K562 (cell line): Measurements from ENCODE around the gene PRDM16. TPM values are rescaled to one million over a fixed set of nuclear protein-coding genes. Genes with fewer than 3 reads are reported as not detected.
A peak's percentile ranks its signal among the peaks of the same experiment; 100 is the strongest.

ENCODE experiments used
- ATAC-seq: fragments of 200-7000 bp; cut with Tn5 transposase; 3 replicates; pipeline ENCODE4 v1.9.1; 2020; ENCODE audit warnings: moderate library complexity
- BruUV-seq: library from RNA; stranded (reverse); fragments of 400-500 nt; replicated peaks from 2 replicates; lab custom pipeline; 2021; lab: Mats Ljungman, UMichigan
- CTCF ChIA-PET: fragments of 300-600 bp; formaldehyde crosslinking; extraction: SDS; loops from one replicate; lab custom pipeline; 2021; ENCODE audit warnings: low intra/inter-chr PET ratio; lab: Yijun Ruan, JAX
- POLR2A ChIA-PET: fragments of 300-600, 350-650 bp; sonication (Branson Sonifier 250); formaldehyde crosslinking; extraction: SDS; loops from one replicate; lab custom pipeline; 2021; ENCODE audit warnings: antibody characterized with exemption, inconsistent platforms; lab: Yijun Ruan, JAX
- DNase-seq, 4 experiments: peaks; one replicate each; pipeline versions ENCODE4 v3.0.0 to v3.0.0-alpha.2; 2011 to 2018; ENCODE audit warnings: low spot score in 3 of 4, mixed read lengths in 3 of 4; ENCODE audit errors: extremely low read depth in 1 of 4
- FAIRE-seq: peaks from 2 replicates; lab custom pipeline; 2011; peaks lifted over from hg19 to GRCh38; lab: Jason Lieb, UNC
- H2AFZ ChIP-seq: 2 replicates; pipeline ENCODE4 v1.6.0; 2011; ENCODE audit warnings: low read depth, low read length, control low read depth, inconsistent platforms
- H3K27ac ChIP-seq: fragments of 200-600 bp; 3 replicates; pipeline ENCODE4 v1.8.0; 2011; ENCODE audit warnings: low read depth, mild to moderate bottlenecking, control low read depth, inconsistent platforms, low read length, moderate library complexity, mixed read lengths; ENCODE audit errors: extremely low read depth
- H3K27me3 ChIP-seq, 2 experiments: fragments of 300-600 bp in 1 of 2; 2 replicates in 1 of 2; 3 replicates in 1 of 2; pipeline versions ENCODE4 v1.6.0 to v1.8.0; 2011; ENCODE audit warnings: inconsistent platforms in 2 of 2, low read length in 2 of 2, mild to moderate bottlenecking in 1 of 2, mixed read lengths in 1 of 2, moderate library complexity in 1 of 2; ENCODE audit not compliant: control insufficient read depth in 2 of 2, insufficient read depth in 2 of 2
- H3K36me3 ChIP-seq: fragments of 300-600 bp; 3 replicates; pipeline ENCODE4 v1.8.0; 2011; ENCODE audit warnings: mild to moderate bottlenecking, low read length, inconsistent platforms; ENCODE audit not compliant: control insufficient read depth, insufficient read depth
- H3K4me1 ChIP-seq, 2 experiments: fragments of 200-600 bp in 1 of 2; replicated peaks in 1 of 2; 2 replicates in 1 of 2; 3 replicates in 1 of 2; pipeline versions ENCODE4 v1.5.1 to v1.8.0; 2011; ENCODE audit warnings: inconsistent platforms in 2 of 2, low read length in 2 of 2, mild to moderate bottlenecking in 1 of 2, mixed read lengths in 1 of 2, moderate library complexity in 1 of 2; ENCODE audit not compliant: control insufficient read depth in 2 of 2, insufficient read depth in 2 of 2
- H3K4me2 ChIP-seq: 2 replicates; pipeline ENCODE4 v1.6.1; 2011; ENCODE audit warnings: low read length, control low read depth, inconsistent platforms, mixed read lengths; ENCODE audit not compliant: insufficient read depth
- H3K4me3 ChIP-seq: fragments of 200-600 bp; sonication (generic), shearing (Covaris generic); 2 replicates; pipeline ENCODE4 v1.5.1; 2016; ENCODE audit warnings: control low read depth, inconsistent platforms
- H3K79me2 ChIP-seq: fragments of 200-600 bp; 3 replicates; pipeline ENCODE4 v1.8.0; 2011; ENCODE audit warnings: low read length, inconsistent platforms; ENCODE audit not compliant: control insufficient read depth, insufficient read depth
- H3K9ac ChIP-seq, 2 experiments: 2 replicates each; pipeline versions ENCODE4 v1.6.0 to v1.6.1; 2011; ENCODE audit warnings: low read depth in 2 of 2, low read length in 2 of 2, control low read depth in 1 of 2, inconsistent platforms in 1 of 2, mild to moderate bottlenecking in 1 of 2, mixed read lengths in 1 of 2; ENCODE audit not compliant: insufficient read depth in 1 of 2
- H3K9me1 ChIP-seq: one replicate; pipeline ENCODE4 v1.6.0; 2011; ENCODE audit warnings: inconsistent platforms, mild to moderate bottlenecking, low read length, moderate library complexity; ENCODE audit not compliant: control insufficient read depth, insufficient read depth
- H3K9me3 ChIP-seq: replicated peaks from 2 replicates; pipeline ENCODE4 v1.5.1; 2011; ENCODE audit warnings: low read depth, low read length, inconsistent platforms; ENCODE audit not compliant: control insufficient read depth, insufficient read depth
- H4K20me1 ChIP-seq: replicated peaks from 2 replicates; pipeline ENCODE4 v1.6.1; 2011; ENCODE audit warnings: low read length, inconsistent platforms, mixed read lengths; ENCODE audit not compliant: control insufficient read depth, insufficient read depth
- NR3C1 ChIP-seq: sonication (generic); formaldehyde crosslinking; IDR thresholded peaks from 2 replicates; pipeline ENCODE4 v1.8.1; 2022; ENCODE audit warnings: missing genetic modification reagents
- SPI1 ChIP-seq: IDR thresholded peaks from 2 replicates; pipeline ENCODE4 v1.6.1; 2011; ENCODE audit warnings: low read depth, low read length, control low read depth, borderline replicate concordance
- TCF7L2 ChIP-seq: fragments of 150-350 bp; IDR thresholded peaks from 2 replicates; pipeline ENCODE4 v1.6.1; 2016; ENCODE audit warnings: low read depth, mild to moderate bottlenecking, low read length, moderate library complexity
- ZNF140 ChIP-seq: fragments of 250-450 bp; sonication (Bioruptor Pico); IDR thresholded peaks from 2 replicates; pipeline ENCODE4 v1.8.0; 2021; ENCODE audit warnings: moderate library complexity, mild to moderate bottlenecking, inconsistent platforms
- ZNF184 ChIP-seq: sonication (generic); formaldehyde crosslinking; IDR thresholded peaks from 2 replicates; pipeline ENCODE4 v1.5.0; 2020; ENCODE audit warnings: missing genetic modification reagents
- ZNF316 ChIP-seq: fragments of 450-650 bp; IDR thresholded peaks from 2 replicates; pipeline ENCODE4 v1.6.1; 2016
- ZNF699 ChIP-seq: fragments of 250-450 bp; sonication (Bioruptor Pico); IDR thresholded peaks from 2 replicates; pipeline ENCODE4 v1.8.0; 2021; ENCODE audit warnings: mild to moderate bottlenecking, moderate library complexity; ENCODE audit not compliant: insufficient replicate concordance
- WGBS: fragments of 100-300 bp; shearing (Covaris generic); methylation state at CpG from one replicate; pipeline ENCODE4 v1.1.6; 2016; ENCODE audit warnings: low coverage, mixed read lengths; ENCODE audit not compliant: insufficient coverage; ENCODE audit errors: missing lambda C conversion rate; 5-methylcytosine and 5-hydroxymethylcytosine counted together
- in situ Hi-C: fragments of 300-500 bp; cut with MboI; formaldehyde crosslinking; loops from 4 replicates; pipeline ENCODE4 v1.15.0; 2018; ENCODE audit warnings: inconsistent platforms, mixed read lengths
- intact Hi-C: fragments of 100-400 bp; cut with micrococcal nuclease; formaldehyde crosslinking; loops from 2 replicates; pipeline ENCODE4 v1.14.2; 2022
- polyA plus RNA-seq, 8 experiments: library from polyadenylated mRNA; depleted of rRNA in 4 of 8; stranded (reverse) in 5 of 8; unstranded in 3 of 8; fragments of >200 nt; fragmentation: Nextera tagmentation in 2 of 8; fragmentation: Illumina TruSeq in 1 of 8; extraction: Ambion mirVana in 2 of 8; extraction: Trizol in 1 of 8; gene quantifications; 2 replicates each; pipeline versions ENCODE4 v1.2.1 to v1.2.3, GENCODE V29; 2011 to 2014; ENCODE audit warnings: inconsistent platforms in 1 of 8, missing spikeins in 1 of 8
- total RNA-seq, 7 experiments: library from RNA; depleted of rRNA in 6 of 7; stranded (reverse); fragments of >200 nt in 6 of 7; fragmentation: Illumina TruSeq in 2 of 7; extraction: Trizol in 2 of 7; gene quantifications; 2 replicates each; pipeline versions ENCODE4 v1.2.1 to v1.2.3, GENCODE V29; 2011 to 2021; ENCODE audit warnings: low replicate concordance in 1 of 7
- TF ChIP-seq, protein P1 (sequence below): fragments of 250-450 bp; sonication (Bioruptor Pico); IDR thresholded peaks from 2 replicates; pipeline ENCODE4 v1.4.0; 2020; ENCODE audit warnings: mild to moderate bottlenecking, moderate library complexity

PRDM16 gene
- total and polyA plus RNA-seq, 9 of the 15 experiments (the other 6 are each of a cell fraction or from before 2014, with no cell fraction given): 0.10 to 0.27 TPM; not detected in 7

GRCh38 chr1:3221112-3222041 is 152.4 kb downstream of the PRDM16 start:
- in situ Hi-C loops (no loop called here), intact Hi-C loops (no loop called here)
- Histone ChIP-seq H4K20me1 (peaks cover 29% of the 10 kb centered on the region), H2AFZ (no peak overlapping the region), H3K79me2 (no peaks in the 10 kb centered on the region), H3K36me3 (no peaks in the 10 kb centered on the region), H3K4me2 (no peak overlapping the region), H3K27ac (no peak overlapping the region), H3K4me1 (peaks cover 0 to 3% of the 10 kb centered on the region in 2 experiments; a peak in 1 of 5 replicates), H3K27me3 (peaks cover 28 to 91% of the 10 kb centered on the region in 2 experiments), H3K4me3 (no peak overlapping the region), H3K9me3 (no peaks in the 10 kb centered on the region), H3K9ac (no peak overlapping the region), H3K9me1 (no peaks in the 10 kb centered on the region)
- ATAC-seq: no peak
- ChIA-PET POLR2A (interaction anchor here (0.9 to 1.1 kb wide), 3 partner anchors 13 to 20 kb away, joined by 3 to 4 read pairs (median 3); no protein-coding TSS in a partner anchor), CTCF (no interaction called here)
- TF ChIP-seq ZNF316 (peak; percentile 21; the same call in 1 of the 2 replicates), ZNF699 (CRISPR knock-in tag) (no peak)
- WGBS: 1% methylated on average over 23 of the region's 24 CpGs
- BruUV-seq: no TSS peak
- FAIRE-seq: no peak
- DNase-seq: no peak

- ChIA-PET CTCF (no interaction called here), POLR2A (interaction anchor here (0.9 to 1.0 kb wide), 2 partner anchors 13 to 21 kb away, joined by 3 to 4 read pairs; no protein-coding TSS in a partner anchor)
- DNase-seq: no peak
- H4K20me1 ChIP-seq: peaks cover 30% of the 10 kb centered on the region
- peaks cover 0 to 3% of the 10 kb centered on the region in 2 experiments; a peak in 1 of 5 replicates for H3K4me1 ChIP-seq
- no peaks in the 10 kb centered on the region for H3K9me3 ChIP-seq
- no peak overlapping the region for H3K4me3 ChIP-seq
- no peak overlapping the region for H3K27ac ChIP-seq
- H3K4me2 ChIP-seq: no peak overlapping the region
- in situ Hi-C loops (no loop called here), intact Hi-C loops (no loop called here)
- no peak for ATAC-seq
- no peaks in the 10 kb centered on the region for H3K79me2 ChIP-seq
- FAIRE-seq: no peak
- H3K36me3 ChIP-seq: no peaks in the 10 kb centered on the region
- H3K9me1 ChIP-seq: no peaks in the 10 kb centered on the region
- no TSS peak for BruUV-seq
- H3K9ac ChIP-seq: no peak overlapping the region
- 0% methylated on average over 12 of the region's 16 CpGs for WGBS
- H2AFZ ChIP-seq: no peak overlapping the region
- H3K27me3 ChIP-seq: peaks cover 31 to 91% of the 10 kb centered on the region in 2 experiments
- TF ChIP-seq, protein P1, sequence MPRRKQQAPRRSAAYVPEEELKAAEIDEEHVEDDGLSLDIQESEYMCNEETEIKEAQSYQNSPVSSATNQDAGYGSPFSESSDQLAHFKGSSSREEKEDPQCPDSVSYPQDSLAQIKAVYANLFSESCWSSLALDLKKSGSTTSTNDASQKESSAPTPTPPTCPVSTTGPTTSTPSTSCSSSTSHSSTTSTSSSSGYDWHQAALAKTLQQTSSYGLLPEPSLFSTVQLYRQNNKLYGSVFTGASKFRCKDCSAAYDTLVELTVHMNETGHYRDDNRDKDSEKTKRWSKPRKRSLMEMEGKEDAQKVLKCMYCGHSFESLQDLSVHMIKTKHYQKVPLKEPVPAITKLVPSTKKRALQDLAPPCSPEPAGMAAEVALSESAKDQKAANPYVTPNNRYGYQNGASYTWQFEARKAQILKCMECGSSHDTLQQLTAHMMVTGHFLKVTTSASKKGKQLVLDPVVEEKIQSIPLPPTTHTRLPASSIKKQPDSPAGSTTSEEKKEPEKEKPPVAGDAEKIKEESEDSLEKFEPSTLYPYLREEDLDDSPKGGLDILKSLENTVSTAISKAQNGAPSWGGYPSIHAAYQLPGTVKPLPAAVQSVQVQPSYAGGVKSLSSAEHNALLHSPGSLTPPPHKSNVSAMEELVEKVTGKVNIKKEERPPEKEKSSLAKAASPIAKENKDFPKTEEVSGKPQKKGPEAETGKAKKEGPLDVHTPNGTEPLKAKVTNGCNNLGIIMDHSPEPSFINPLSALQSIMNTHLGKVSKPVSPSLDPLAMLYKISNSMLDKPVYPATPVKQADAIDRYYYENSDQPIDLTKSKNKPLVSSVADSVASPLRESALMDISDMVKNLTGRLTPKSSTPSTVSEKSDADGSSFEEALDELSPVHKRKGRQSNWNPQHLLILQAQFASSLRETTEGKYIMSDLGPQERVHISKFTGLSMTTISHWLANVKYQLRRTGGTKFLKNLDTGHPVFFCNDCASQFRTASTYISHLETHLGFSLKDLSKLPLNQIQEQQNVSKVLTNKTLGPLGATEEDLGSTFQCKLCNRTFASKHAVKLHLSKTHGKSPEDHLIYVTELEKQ: no peak
- TF ChIP-seq SPI1: peak; percentile 94
- no peak for TF ChIP-seq NR3C1
- TF ChIP-seq TCF7L2: no peak
- TF ChIP-seq ZNF140 (CRISPR knock-in tag): no peak
- no peak for TF ChIP-seq ZNF184 (CRISPR knock-in tag)
Observed at GRCh38 chr1:3222042-3222692, 153.2 kb downstream of the PRDM16 start.
